H1 (cell line): ENCODE measurements around the gene FKBP8. TPM values are rescaled to one million over a fixed set of nuclear protein-coding genes. Genes with fewer than 3 reads are reported as not detected.

Experiments used
- FOSL1 ChIP-seq: IDR thresholded peaks from 2 replicates; pipeline ENCODE4 v1.6.1; 2011; ENCODE audit warnings: mild to moderate bottlenecking, low read depth, low read length, moderate library complexity; ENCODE audit not compliant: insufficient read depth
- KDM1A ChIP-seq: fragments of 200-600, 300-600 bp; sonication (generic); IDR thresholded peaks from 2 replicates; pipeline ENCODE4 v1.7.1; 2016; ENCODE audit warnings: mild to moderate bottlenecking, low read length, borderline replicate concordance
- MAFK ChIP-seq: IDR thresholded peaks from 2 replicates; pipeline ENCODE4 v1.6.1; 2012; ENCODE audit warnings: low read depth, mild to moderate bottlenecking, improper control_type of control experiment, low read length
- SUZ12 ChIP-seq: fragments of 200-600 bp; sonication (generic); IDR thresholded peaks from 2 replicates; pipeline ENCODE4 v1.6.1; 2012; ENCODE audit warnings: mild to moderate bottlenecking, inconsistent platforms, low read length, moderate library complexity, mixed read lengths
- TBP ChIP-seq: IDR thresholded peaks from 2 replicates; pipeline ENCODE4 v1.6.1; 2011; ENCODE audit warnings: low read depth, low read length, improper control_type of control experiment
- TEAD4 ChIP-seq: IDR thresholded peaks from 2 replicates; pipeline ENCODE4 v1.6.1; 2012; ENCODE audit warnings: low read depth, low read length, inconsistent platforms, mixed read lengths
- ZNF274 ChIP-seq: IDR thresholded peaks from 2 replicates; pipeline ENCODE4 v1.7.0; 2012; ENCODE audit warnings: low read length, borderline replicate concordance; ENCODE audit errors: extremely low read depth
- polyA plus RNA-seq, 7 experiments: library from polyadenylated mRNA; depleted of rRNA in 3 of 7; stranded (reverse) in 5 of 7; unstranded in 2 of 7; fragments of >200 nt in 5 of 7; fragments of 200-250 nt in 2 of 7; gene quantifications; 1 replicate in 5 of 7; 2 replicates in 1 of 7; 4 replicates in 1 of 7; pipeline versions ENCODE4 v1.2.1 to v1.2.3, GENCODE V29; 2011 to 2013; ENCODE audit warnings: missing spikeins in 2 of 7, mixed read lengths in 2 of 7
- total RNA-seq: library from RNA; stranded (reverse); fragmentation: NEBNext Ultra II Directional; extraction: Animal tissue kit (Norgen Biotek cat#: 25700); gene quantifications from 2 replicates; pipeline ENCODE4 v1.2.1, GENCODE V29; 2021

The FKBP8 gene
- total and polyA plus RNA-seq, 2 of the 8 experiments (the other 6 are each of a cell fraction or from before 2014, with no cell fraction given): 264 to 309 TPM

DNA sequence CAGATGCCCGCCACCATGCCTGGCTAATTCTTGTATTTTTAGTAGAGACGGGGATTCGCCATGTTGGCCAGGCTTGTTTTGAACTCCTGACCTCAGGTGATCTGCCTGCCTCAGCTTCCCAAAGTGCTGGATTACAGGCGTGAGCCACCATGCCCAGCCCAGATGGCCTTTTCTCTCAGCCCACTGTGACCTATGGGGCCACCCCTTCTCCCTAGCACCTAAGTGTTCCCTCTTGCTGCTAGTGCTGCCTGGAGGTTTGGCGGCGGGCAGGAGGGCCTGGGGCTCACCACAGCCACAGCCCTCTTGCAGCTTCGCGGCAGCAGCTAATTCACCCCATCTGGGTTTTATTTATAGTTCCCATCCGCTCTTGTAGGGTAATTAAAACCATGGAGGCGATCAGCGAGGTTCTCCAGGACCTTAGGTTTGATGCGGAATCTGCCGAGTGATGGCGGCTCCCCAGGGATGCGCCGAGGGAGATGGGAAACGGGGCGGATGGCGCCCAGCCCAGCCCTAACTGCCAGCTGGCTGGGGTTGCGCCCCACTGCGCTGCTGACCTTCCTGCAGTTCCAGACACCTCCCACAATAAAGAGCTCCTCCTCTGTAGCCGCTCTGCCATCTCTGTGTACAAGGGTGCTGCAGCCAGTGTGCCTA is 48.5 kb upstream of the FKBP8 start (continued):
- TF ChIP-seq SUZ12 (no peak), TBP (no peak), MAFK (no peak), TEAD4 (no peak), ZNF274 (no peak), FOSL1 (no peak), KDM1A (no peak)
